ENCODE measurements around the gene ELAVL1.

The ELAVL1 gene

DNA sequence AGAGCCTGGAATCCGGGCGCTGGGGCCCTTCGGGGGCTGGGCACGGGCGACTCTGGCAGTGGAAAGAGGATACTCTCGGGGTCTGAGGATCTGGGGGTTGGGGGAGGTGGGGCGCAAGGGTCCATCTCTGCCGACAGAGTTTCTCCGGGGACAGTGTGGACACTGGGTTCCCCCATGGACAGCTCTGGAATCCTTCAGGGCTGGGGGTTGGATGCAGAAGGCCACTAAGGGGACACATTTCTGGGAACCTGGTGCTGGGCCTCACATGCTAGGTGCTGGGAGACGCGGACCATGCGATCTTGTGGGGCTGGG is 88.5 kb downstream of the ELAVL1 start:
- DNase-seq = peak in 1 of 10 donors; percentile 62

DNA sequence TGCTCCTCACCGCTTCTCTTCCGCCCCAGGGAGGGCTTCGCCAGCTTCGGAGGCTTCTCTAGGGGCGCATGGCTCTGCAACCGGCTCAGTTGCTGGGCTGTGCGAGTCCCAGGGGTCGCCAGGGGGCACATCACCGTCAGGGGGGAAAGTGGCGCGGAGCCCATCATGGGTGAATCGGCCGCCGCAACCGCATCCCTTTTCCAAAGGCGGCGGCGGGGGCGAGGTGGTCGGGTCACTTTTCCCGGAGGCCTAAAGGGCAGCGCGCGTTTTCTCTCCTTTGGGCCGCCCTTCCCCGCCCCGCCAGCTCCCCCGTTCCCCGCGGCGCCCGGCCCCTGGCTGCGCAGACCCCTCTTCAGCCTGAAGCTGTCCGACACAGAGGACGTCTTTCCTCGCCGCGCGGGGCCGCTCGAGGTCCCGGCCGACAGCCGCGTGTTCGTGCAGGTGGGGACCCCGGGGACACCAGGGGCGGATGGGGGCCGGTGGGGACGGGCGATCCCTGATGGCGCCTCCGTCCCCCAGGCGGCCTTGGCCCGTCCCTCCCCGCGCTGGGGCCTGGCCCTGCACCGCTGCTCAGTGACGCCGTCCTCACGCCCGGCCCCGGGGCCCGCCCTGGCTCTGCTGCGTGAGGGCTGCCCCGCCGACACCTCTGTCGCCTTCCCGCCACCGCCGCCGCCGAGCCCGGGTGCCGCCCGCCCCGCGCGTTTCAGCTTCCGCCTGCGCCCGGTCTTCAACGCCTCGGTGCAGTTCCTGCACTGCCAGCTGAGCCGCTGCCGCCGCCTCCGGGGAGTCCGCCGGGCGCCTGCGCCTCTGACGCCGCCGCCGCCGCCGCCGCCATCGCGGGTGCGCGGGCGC is 89.1 kb downstream of the ELAVL1 start:
- DNase-seq = peak in 3 of 10 donors; percentile 40 to 91 (median 88)
- intact Hi-C loops (cut with DNase I) = no loop called here

More for the DNA sequence above, 88.5 kb downstream of the ELAVL1 start:
- intact Hi-C loops (cut with DNase I) = no loop called here

DNA sequence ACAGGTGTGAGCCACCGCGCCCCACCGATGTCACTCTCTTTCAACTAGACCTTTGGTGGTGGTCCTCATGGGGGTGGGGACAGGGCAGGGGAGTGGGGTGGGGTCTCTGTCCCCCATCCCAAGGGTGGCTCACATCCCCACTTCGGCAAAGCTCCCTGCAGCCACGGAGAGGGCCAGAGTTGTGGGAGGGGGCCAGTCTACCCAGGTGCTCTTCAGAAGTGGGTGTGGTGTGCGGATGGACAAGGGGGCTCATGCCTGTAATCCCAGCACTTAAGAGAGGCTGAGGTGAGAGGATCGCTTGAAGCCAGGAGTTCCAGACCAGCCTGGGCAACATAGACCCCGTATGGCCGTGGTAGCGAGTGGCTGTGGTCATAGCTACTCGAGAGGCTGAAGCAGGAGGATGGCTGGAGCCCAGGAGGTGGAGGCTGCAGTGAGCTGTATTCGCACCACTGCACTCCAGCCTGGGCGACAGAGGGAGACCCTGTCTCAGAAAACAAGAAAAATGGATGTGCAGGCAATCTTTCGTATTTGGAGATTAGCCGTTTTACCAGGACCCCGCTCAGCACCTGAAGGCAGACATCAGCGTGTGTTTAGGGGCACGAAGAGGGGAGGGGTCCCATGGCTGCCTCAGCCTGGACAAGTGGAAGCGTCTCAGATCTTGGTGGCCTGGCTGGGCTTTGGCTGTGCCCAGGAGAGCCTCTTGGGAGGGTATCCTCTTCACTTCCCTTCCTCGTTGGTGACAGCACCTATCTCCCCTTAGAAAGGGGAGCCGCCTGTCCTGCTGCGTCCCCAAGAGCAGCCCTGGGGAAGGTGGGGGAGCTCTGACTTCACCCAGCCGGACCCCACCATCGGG is 90.0 kb downstream of the ELAVL1 start:
- peak in 1 of 10 donors; percentile 73 for DNase-seq
- intact Hi-C loops (cut with DNase I) = no loop called here

DNA sequence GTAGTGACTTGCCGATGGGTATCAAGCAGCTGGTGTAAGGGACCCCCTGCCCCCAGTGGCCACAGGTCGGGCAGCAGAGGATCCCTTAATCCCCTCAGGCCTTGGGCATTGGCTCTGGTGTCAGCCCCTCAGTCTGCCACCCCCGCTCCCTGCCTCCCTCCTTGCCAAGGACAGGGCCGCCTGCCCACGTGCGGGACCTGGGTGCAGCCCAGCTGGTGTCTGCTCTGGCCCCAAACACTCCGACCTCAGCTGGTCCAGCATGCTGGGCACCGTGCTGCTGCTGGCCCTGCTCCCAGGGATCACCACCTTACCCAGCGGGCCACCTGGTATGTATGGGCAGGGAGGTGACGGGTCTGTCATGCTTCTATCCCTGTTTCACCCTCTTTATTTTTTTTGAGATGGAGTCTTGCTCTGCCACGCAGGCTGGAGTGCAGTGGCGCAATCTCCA is 90.8 kb downstream of the ELAVL1 start, which contains the start of gene TGFBR3L:
TGFBR3L (plus strand) TSS at position 233 of the 448 bp plus-strand sequence.
- peak in 2 of 10 donors; percentile 70 to 86 for DNase-seq
- intact Hi-C loops (cut with DNase I) = no loop called here

DNA sequence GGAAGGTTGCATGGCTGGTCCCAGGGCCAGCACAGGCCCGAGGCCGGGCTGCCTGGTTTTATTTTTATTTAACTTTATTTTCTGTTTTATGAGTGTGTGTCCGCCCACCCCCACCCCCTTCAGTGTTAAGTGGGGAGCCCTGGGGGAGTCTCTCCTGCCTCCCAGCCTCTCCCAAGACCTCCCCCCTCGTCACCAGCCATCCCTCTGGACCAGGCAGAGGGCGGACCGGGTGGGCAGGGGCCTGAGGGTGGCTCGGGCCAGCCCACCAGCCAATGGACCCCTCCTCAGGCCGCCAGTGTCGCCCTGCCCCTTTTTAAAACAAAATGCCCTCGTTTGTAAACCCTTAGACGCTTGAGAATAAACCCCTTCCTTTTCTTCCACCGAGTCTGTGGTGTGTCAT is 91.3 kb downstream of the ELAVL1 start:
- DNase-seq = peak in 1 of 10 donors; percentile 27
- intact Hi-C loops (cut with DNase I) = no loop called here

DNA sequence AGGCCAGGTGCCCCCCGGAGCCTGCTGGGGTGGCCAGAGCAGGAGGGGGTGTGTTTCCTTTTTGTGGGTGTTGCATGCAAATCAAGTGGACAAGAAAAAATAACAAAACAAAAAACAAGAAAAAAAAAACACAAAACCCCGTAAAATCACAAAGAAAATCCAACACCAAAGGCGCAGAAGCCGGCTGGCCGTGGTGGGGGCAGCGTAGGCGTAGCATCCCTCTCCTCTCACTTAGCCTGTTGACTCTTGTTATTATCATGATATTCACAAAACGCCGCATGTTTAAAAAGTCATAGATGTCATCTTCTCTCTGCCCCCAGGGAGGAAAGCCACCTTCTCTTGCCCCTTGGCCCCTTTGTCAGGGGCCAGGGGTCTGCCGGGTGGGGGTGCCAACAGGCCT is 91.8 kb downstream of the ELAVL1 start:
- DNase-seq = peak in 1 of 10 donors; percentile 59
- intact Hi-C loops (cut with DNase I) = no loop called here

DNA sequence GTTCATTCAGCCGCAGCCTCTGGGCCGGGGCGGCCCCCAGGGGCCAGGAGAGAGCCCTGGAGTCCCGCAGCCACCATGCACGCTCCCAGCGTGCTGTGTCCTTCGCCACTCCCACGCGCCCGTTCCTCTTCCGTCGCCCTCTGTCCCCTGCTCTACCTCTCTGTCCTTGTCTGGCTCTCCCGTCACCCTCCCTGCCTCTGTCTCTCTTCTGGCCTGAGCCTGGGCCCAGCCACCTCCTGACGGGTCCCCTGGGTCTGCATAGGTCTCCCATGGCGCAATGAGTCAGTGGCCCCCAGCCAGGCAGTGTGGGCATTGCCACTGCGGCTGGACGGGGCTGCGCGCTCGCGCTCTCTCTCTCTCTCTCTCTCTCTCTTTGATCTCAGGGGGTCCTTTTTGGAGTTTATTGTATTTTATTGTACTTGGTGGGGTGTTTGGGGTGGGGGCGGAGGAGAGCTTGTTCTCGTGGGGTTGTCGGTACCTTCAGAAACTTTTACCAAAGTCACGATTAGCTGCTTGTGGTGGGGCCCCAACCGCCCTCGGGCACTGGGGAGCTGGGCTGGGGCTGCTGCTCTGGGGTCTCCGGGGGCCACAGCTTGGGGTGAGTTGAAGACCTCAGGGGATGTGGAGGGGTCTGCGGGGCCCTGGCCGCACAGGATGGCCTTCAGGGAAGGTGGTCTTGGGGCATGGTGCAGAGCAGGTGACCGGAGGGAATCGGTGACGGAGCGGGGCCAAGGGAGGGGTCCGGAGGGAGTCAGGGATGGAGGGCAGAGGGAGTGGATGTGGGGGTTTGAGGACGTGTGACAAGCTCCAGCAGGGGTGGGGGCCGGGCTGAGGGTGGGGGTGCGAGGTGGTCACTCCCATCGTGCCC is 92.5 kb downstream of the ELAVL1 start:
- intact Hi-C loops (cut with DNase I) = no loop called here
- peak in 1 of 10 donors; percentile 56 for DNase-seq

DNA sequence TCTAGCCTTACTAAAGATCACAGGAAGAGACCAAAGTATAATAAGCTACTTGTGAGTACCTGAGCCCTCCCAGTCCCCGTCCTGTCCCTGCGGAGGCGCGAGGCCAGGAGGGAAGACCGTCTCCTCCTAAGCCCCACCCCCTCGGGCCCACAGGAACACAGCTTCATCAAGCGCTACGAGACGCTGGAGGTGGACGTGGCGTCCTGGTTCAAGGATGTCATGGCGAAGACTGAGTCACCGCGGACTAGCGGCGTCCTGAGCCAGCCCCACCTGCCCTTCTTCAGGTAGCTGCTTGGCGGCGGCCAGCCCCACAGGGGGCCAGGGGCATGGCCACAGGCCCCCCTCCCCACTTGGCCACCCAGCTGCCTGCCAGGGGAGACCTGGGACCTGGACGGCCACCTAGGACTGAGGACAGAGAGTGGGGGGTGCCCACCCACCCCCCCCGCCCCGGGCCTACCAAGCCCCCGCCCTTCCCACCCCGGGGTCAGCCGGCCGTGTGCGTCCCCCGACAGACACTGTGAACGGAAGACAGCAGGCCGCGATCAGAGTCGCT is 93.2 kb downstream of the ELAVL1 start:
- no peak for DNase-seq
- intact Hi-C loops (cut with DNase I) = no loop called here

DNA sequence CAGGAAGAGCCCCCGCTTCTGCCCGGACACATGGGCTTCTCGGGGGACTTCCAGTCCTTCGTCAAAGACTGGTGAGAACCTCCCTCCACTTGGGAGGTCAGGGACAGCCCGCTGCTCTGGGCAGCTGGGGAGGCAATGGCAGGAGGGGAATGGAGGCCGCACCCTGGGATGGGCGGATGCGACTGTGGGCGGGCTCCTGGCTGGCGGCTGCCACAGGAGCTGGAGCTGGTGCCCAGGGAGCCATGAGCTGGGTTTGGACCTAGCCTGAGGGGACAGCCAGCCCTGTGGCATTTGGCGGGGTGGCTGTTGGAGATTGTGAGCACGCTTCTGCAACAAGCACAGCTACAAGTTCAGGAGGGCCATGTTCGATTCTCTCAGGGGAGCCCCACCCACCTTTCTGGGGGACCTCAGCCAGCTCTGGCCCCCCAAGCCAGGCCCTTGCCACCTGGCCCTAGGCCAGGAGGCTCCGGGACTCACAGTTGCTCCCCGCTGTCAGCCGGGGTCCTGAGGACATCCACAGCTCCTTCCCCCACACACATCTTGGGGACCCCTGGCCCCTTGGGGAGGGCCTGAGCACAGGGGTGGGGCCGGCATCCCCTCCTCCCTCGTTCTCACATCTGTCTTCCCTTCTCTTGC is 93.8 kb downstream of the ELAVL1 start:
- intact Hi-C loops (cut with DNase I) = no loop called here
- DNase-seq = no peak

DNA sequence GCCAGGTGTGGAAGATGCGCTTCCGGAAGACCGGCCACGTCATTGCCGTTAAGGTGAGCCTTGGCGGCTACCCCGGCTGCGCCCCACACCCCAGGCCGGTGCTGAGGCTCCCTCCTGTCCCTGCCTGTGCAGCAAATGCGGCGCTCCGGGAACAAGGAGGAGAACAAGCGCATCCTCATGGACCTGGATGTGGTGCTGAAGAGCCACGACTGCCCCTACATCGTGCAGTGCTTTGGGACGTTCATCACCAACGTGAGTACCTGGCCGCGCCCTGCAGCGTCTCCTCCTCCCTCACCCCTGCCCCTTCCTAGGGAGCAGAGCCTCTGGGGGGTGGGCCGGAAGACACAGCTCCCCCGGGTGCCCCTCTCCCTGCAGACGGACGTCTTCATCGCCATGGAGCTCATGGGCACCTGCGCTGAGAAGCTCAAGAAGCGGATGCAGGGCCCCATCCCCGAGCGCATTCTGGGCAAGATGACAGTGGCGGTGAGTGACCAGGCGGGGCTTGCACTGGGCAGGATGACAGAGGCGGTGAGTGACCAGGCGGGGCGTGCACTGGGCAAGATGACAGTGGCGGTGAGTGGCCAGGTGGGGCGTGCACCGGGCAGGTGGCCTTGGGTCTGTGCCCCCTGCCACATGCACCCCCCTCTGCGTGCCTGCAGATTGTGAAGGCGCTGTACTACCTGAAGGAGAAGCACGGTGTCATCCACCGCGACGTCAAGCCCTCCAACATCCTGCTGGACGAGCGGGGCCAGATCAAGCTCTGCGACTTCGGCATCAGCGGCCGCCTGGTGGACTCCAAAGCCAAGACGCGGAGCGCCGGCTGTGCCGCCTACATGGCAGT is 94.9 kb downstream of the ELAVL1 start:
- DNase-seq = no peak
- intact Hi-C loops (cut with DNase I) = no loop called here

DNA sequence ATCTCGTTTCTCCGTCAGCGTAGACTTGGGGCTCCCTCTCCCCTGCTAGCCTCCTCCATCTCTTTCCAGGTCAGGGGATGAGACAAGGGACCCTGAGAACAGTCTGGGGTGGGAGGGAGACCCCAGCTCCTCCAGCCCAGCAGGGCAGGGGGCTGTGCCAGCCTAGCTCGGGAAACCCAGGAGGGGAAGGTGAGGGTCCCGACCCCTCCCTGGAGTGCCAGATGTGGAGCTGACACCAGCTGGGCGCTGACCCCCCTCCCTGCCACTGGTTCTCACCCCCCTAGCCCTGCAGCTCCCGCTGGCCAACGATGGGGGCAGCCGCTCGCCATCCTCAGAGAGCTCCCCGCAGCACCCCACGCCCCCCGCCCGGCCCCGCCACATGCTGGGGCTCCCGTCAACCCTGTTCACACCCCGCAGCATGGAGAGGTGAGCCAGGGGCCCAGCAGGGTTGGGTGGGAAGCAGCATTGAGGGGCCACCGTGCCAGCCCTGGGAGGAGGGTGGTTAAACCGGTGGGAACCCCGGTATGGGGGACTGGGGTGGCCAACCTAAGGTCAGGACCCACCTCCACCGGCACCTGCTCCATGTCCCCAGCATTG is 95.9 kb downstream of the ELAVL1 start:
- no peak for DNase-seq
- intact Hi-C loops (cut with DNase I) = no loop called here

DNA sequence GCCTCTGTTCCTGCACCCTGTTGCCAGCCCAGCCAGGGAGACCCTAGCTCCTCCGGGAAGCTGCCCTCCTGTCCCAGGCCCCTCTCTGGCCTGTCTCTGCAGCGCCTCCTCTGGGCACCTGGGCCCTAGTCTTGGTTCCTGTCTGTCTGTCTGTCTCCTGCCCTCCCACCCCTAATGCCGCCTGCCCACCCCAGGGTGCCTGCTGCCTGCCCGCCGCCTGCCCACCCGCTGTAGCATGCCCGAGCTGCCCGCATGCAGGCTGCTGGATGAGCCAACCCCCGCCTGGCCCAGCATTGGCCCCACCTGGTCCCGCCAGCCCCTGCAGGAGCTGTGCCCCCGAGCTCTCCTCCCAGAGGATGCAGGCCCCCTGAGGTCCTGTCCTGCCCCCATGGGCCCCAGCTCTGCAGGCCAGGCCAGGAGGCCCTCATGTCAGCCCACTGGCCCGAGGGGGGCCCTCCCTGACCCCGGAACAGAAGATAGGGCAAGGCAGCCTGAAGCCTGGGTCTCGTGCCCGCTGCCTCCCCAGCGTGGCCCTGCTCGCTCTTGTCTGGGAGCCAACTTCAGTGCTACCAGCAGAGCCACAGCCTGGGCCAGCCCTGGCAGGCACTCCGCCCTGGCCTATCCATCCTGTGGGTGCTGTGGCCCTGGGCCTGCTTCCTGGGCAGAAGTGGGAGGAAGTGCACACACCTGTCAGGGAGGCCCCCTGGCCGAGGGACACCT is 96.5 kb downstream of the ELAVL1 start:
- intact Hi-C loops (cut with DNase I) = no loop called here
- DNase-seq = no peak
